HG03196 (cell line): ENCODE results near the gene CCDC85A.
"Not testable (repeated sequence)": the region's sequence is repeated elsewhere in the genome, so short reads cannot be mapped to it uniquely, and the experiment has no call there.

Experiments used
- ATAC-seq: cut with Tn5 transposase; IDR thresholded peaks from one replicate; pipeline ENCODE4 v1.9.1; 2021; ENCODE audit not compliant: unreplicated experiment

The CCDC85A gene

DNA sequence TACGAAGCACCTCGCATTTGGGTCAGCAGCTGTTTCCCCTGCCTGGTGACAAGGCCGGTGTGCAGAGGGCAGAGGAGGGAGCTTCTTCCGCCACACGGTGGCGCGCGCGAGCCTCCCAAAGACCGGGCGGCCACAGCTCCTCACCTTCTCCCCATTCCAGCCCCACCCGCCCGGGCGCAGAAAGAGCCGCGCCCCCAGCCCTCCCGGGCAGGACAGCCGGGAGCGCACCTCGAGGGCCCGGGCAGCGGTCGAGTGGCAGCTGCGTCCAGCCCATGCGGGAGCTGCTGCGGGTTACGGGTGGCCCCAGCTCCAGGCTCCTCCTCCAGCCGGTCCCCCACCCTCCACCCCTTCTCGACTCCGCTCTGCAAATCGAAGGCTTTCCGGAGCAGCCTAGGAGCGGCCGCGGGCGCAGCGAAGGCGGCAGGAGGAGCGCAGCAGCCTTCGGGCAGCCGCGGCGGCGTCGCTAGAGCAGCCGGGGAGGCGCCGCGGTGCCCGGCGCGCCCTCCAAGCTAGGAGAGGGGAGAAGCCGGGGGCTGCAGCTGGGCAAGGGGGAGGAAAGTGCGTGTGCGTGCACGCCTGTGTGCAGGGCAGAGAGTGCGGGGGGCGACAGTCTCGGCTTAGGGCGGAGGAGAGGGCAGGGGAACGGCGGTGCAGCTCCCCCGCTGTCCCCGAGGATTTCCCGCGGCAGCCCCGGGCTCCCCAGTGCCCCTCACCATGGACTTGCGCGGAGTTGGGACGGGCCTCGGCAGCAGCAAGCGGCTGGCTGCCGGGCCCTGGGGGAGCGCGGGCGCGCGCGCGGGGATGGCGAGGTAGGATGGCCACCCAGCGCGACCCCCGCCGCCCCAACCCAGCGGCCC is at the start of gene CCDC85A:
Gene CCDC85A (plus strand): TSS at position 348 of the 857 bp plus-strand sequence. CDS start 635 bp downstream, outside the sequence.
- ATAC-seq, result peak; percentile 93

DNA sequence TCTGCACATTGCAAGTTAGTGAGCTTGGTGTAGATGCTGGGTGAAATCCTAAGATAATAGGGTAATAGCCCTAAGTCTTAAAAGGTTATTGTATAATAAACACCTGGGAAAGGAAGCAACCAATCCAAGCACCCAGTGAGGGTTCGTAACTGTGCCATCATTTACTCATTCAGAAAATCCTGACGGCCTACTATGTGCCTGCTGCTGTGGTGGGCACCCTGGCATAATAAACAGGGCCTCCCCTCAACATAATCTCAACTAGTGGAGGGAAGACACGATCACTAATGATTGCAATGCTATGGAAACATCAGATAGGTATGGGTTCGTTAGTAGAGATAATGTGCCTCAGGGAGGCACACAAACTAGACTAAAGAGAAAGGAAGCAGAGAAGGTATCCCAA is 48.9 kb upstream of the CCDC85A start:
- no peak for ATAC-seq

DNA sequence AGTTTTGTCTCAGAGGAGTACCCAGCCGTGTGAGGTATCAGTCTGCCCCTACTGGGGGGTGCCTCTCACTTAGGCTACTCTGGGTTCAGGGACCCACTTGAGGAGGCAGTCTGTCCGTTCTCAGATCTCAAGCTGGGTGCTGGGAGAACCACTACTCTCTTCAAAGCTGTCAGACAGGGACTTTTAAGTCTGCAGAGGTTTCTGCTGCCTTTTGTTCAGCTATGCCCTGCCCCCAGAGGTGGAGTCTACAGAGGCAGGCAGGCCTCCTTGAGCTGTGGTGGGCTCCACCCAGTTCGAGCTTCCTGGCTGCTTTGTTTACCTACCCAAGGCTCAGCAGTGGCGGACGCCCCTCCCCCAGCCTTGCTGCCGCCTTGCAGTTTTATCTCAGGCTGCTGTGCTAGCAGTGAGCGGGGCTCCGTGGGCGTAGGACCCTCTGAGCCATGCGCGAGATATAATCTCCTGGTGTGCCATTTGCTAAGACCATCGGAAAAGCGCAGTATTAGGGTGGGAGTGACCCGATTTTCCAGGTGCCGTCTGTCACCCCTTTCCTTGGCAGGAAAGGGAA is 41.2 kb upstream of the CCDC85A start:
- ATAC-seq, result not testable (repeated sequence)

DNA sequence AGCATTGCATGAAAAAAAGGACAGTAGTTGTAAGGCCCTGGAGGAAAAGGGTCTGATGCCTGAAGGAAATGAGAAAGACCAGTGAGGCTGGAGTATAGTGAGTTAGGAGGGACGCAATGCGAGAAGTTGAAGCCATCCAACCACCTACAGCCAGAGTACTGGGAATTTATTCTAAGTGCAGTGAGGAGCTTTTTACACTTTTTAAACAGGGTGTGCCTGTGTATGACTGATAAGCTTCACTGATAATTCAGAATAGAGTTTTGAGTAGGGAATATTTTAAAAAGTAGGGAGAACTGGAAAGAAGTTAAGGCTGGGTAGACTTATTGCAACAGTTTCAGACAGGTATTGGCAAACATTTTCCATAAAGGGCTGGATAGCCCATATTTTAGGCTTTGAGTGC is 35.9 kb upstream of the CCDC85A start:
- ATAC-seq, result no peak

DNA sequence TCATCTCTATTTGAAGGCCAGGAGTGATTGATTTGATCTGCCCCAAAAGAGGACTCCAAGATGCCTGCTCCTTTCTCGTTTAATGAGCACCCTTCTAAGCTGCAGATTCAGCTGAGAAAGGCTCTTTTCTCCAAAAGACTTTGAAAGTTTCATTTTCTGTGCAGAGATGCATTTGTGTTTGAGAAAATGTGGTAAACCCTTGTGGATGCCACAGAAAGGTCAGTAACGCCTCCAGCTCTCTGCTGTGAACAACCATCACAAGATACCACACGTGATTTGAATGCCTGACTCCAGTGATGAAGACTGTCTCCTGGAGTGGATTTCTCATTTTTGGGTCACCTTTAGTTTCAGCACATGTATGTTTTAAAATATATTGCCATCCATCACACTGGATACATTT is 35.0 kb upstream of the CCDC85A start:
- no peak for ATAC-seq

DNA sequence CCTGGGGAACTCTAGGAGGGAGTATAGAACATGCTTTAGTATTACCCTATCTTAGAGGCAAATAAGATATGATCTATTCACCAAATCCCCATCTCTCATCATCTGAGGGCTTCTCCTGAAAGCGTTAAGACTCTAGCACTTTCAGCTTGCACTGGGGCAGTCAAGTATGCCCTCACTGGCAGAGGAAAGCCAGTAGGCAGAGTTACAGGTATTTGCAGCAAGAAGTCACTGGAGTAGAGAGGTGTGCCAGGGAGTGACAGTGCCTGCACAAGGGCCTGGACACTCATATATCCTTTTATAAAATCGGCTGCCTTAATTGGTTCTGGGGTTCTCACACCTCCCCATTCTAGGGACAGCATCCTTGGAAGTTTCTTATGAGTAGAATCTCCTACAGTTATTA is 31.9 kb upstream of the CCDC85A start:
- ATAC-seq, result no peak

DNA sequence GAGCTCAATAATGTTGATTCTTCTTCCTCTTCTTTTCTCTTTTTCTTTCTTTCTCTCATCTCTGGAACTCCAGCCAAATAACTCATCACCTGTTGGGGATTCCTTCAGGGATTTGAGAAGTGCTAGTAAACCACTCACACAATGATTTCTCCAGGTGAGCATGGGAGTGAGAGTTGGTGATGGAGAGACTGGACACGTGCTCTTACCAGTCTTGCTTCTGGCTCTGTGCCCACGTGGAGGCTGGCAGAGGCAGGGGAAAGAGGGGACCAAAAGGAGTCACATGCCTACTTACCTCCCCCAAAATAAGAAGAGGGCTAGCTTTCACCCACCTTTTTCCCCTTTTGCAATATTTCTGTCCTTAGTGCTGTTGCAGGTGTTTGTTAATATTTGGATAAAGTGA is 28.6 kb upstream of the CCDC85A start:
- ATAC-seq, result no peak

DNA sequence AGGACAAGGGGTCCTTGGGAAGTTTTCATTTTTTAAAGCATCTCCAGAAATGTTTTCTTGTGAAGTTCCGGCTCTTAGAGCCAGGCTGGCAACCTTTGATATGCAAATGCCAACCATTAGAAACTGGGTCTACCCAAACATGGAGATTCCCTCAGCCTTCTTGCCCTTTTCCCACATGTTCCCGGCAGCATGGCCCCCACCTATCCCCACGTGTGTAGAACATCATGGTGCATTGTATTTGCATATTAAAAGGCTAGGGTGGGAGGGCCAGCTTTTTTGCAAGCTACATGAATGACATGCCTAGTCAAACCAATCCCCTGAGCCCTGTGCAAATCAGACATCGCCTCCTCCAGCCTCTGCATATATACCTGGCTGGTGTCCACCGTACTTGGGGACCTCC is 23.9 kb upstream of the CCDC85A start:
- not testable (repeated sequence) for ATAC-seq

DNA sequence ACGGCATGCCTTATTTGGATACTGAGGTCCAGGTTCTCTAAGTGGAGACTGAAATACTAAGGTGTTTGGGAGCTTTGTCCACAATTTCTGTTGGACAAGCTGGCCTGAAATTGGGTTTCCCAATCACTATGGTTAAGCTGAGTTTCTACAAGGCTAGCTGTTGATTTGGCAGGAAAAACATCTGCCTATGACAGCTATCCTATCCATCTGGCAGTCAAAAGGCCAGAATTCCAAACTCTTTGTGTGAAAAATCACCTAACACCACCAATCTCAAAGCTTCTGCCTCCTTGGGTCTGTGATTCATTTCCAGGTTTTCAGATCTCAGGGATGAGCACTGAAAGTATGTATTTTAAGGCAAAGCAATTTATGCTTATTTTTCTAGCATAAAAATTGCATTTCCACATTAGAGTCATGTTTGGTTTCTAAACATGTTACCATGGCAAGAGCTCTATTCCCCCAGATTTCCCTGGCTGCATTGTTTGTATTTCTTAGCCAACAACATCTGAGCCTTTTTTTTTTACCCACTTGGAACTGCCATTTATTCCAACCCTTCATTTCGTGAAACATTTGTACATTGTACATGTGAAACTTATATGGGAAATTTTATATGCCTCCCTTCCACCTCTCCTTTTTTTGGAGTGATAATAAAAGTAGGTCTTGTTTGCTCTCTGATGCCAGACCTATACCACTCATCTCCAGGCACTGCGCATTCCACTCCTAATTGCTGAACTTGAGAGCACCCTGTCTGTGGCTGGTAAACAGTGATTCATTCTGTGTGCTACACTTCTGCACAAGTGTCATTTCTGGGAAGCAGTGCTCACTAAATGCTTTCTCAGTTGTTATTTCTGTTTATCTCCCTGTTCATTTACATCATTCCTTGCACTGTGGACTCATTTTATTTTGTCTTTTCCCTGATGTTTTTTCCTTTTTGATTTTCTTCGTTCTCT is 15.9 kb upstream of the CCDC85A start:
- no peak for ATAC-seq

DNA sequence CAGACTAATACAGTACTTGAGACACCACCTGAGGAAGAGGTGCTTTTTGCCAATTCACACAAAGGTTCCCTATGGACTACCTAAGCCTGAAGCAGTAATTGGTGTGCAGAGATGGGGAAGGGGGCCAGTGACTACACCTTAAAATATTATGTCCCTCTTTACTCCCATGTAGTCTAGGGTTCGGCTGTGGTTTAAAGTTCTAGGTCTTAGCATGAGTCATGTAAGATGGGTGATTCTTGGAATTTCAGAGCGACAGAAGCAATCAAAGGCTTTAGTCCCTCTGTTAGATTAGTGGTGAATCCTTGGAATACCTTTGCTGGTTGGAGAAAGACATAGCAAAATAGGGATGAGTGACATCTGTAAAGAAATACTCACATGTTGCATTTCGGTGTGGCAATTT is 14.3 kb upstream of the CCDC85A start:
- no peak for ATAC-seq

DNA sequence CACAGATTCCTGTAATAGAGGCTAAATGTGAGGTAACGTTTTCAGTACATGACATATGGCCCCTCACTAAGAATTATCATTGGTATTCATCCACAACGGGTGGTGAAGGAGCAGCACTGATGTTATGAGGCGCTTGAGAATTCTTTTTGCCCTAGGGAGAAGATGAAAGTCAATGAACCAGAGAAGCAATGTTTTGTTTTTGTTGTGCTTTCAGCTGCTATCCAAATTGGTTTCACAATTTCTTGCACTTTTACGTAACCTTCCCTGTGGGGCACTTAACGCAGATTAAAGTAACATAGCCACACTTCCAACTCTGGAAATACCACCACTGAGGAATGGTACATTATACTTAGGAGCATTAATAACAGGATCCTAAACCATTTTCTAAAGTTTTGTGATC is 13.3 kb upstream of the CCDC85A start:
- no peak for ATAC-seq

DNA sequence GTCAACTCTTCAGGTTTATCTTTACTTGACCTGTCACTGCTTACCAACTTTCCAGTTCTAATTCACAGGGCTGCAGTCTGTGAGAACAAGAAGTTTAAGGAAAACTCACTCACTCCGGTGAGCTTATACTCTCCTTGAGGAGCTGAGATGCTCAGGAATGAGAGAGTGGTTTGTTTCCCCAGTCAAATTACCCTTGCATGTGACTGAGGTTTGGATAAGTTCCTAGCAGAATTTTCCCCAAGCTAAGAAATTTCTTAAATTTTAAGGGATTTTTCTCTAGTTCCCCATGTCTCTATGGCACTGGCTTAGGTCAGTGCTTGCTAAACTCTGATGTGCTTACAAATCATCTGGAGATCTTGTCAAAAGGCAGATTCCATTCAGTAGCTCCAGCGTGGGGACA is 12.8 kb upstream of the CCDC85A start:
- no peak for ATAC-seq

DNA sequence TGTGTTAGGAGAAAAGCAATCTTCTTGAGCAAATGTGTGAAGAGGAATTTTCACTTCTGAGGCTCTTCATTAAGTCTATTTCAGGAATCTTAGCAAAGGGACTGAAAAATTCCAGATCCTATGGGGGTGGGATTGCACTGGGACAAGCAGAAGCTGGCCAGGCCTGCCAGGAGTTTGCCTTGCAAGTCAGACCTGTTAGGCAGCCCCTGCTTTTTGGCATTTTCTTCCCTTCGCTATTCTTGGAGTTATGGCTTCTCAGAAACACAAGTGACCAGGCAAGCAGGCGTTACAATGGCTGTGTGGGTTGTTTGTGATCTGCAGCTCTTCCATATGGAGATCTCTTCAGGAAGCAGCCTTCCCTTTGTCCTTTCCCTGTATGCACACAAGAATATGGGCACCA is 8.0 kb upstream of the CCDC85A start:
- ATAC-seq, result no peak

DNA sequence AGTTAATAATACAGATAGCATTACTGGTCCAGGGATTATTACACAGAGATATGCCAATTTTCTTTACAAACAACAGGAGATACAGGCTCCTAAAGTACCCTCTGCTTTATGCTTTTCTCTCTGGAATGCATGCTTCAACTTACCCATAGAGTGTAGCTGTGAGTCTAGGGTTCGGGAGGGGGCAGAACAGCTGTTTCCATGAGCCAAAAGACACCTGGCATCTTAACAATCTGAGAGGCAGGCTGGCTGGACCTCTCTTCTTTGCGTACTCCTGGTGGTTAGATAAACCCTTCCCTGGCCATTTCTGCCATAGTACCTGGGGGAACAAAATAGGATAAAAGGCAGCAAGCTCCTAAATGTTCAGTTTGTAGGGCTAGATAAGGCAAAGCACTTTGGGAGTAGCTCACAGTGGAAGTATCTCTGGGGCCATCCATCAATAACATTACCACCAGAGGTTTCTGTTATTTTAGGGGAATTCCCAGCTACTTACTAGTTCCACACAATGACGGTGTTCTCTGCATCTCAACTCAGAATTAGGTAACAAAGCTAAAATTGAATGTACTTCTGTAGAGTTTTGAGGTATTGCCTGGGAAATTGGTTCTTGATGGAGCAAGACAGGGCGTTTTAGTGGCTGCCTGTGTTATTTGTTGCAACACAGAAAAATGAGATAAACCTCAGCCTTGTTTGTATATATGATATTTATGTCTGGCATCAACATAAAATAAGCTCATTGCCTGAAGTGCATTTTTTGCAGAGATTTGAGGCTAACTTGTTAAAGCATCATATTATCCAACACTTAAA is 6.2 kb upstream of the CCDC85A start:
- no peak for ATAC-seq

DNA sequence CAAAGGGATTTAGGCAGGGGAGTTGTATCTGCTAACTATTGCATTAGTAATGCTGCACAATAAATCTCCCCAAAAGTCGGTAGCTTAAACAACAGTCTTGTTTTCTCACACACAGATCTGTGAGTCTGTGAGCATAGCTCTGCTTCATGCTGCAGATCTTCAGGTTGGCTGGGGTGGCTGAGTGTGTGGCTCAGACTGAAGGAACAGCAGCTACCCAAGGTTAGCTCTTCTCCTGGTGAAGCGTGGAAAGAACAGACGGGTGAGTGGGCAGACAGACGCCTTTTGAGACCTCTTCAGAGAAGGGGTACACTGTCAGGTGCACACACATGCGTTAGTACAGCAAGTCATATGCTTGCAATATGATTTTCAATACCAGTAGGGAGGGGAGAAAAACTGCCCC is 3.9 kb upstream of the CCDC85A start:
- no peak for ATAC-seq

DNA sequence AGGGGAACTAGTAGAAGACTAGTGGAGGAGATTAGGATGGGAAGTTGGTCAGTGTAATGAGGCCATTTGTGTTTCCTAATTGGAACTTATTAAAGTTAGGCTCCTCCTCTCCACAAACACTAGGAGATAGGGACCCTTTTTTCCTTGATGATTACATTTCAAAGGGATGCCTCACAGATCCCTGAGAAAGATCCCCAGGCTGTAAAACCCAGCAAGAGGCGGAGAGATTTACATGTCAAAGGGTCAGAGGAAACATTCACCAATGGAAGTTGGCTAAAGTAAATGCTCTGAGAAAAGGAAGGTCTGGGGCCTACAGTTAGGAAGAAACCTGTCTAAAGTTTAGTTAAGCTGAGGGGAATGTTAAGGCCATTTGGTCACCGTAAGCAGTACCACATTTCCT is 1.4 kb upstream of the CCDC85A start:
- ATAC-seq, result no peak

DNA sequence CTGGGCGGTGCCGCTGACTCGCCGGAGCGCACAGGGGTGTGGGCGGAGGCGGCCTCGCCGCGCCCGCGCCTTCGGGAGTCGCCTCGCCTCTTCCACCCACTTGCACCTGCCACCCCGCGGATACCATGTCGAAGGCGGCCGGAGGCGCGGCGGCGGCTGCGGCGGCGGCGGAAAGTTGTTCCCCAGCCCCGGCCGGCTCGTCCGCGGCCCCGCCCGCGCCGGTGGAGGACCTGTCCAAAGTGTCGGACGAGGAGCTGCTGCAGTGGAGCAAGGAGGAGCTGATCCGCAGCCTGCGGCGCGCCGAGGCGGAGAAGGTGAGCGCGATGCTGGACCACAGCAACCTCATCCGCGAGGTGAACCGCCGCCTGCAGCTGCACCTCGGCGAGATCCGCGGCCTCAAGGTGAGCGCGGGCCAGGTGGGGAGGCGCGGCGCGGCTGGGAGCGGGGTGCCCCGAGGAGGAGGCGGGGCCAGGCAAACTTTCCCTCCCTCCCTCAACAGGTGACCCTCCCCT is 766 bp downstream of the CCDC85A start:
- no peak for ATAC-seq

DNA sequence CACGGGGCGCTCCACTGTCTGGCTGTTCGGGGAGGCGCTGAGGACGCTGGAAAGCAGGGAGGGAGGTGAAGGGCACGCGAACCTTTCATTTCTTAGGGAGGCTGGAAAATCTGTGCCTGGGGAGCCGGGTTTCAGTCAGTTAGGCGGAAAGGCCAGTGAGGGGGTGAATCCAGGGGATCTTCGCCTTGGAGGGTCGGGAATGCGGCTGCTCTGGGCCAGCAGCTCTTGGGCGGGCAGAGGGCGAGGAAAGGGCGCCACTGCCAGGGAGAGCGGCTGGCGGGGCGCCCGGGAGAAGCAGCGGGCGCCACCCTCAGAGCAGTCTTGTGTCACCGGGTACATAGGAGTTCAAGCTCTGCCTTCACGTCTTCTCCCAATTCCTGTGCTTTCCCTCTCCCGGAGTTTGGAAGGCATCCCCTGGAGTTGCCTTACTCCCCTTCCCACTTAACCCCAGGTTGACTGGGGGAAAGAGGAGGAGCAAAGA is 1.4 kb downstream of the CCDC85A start:
- ATAC-seq, result no peak

DNA sequence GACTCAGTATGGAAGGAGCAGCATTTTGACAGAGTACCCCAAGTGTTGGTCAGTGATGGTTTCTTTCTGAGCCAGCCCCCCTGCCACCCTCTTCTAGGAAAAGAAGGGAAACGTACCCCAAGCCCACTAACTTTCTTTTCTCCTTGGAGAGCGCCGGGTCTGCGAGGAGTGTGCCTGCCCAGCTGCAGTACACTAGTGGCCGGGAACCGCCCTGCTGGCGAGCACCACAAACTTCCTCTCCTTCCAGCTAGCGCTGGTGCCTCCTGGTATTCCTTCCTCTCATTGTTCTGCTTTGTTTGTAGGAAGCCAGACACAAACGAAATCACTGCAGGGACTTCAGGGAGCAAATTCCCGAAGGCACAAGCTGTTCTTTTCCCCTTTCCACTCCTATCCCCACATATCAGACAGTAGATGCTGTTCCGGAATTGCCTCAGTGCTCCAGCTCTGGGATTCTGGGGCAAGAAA is 1.8 kb downstream of the CCDC85A start:
- no peak for ATAC-seq

DNA sequence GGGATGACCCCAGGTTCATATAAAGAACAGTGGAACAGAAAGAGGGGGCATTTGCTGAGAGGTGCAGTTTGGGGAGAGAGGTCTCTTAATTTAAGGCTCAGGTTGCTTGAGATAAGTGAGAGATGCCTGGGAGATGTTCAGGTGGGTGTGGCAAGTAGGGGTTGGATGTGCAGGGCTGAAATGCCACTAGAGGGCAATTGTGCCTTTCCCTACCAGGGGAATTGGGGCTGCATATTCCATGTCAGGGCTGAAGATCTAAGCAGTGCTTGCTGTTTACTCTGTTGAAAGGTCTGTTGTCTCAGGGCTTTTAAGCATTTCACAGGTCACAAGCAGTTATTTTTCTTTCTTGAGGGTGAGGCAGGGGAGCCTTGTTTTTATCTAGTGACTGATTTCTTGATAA is 7.8 kb downstream of the CCDC85A start:
- ATAC-seq, result no peak
